HG02623 (cell line): Measurements from ENCODE around the gene CYB5B.

Source experiments
- ATAC-seq: cut with Tn5 transposase; IDR thresholded peaks from one replicate; pipeline ENCODE4 v1.9.1; 2021; ENCODE audit warnings: moderate library complexity; ENCODE audit not compliant: unreplicated experiment

The CYB5B gene

DNA sequence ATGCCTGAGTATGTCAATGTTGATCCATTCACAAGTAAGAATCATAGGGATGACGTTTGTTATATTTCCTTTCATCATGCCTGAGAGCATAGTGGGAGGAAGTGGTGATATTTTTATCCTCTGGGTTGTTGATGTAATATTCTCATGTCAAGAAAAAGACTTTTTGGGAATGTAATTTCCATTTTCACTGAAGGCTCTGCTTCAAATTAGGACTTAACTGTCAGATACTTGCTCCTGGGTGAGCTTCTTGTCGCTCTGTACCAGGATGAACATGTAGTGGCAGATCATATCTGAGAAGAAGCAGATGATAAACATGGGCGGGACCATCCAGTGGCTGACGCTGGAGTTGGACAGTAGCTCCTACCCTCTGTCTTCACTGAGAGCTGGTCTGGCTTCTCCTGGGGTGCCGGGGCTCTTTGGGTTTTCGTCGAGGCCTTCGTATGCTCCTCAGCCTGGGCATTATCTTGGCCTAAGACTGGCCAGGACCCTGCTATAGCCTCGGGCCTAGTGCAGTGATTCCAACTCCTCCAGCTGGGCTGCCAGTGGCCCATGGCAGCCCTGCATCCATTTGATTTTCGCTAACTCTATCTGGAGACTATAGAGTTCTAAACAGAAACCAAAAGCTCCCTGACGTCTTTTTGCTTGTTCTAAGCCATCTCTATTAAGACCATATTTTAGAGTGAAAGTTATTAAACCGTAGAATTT lies 19.7 kb downstream of the CYB5B start:
- ATAC-seq, result no peak

DNA sequence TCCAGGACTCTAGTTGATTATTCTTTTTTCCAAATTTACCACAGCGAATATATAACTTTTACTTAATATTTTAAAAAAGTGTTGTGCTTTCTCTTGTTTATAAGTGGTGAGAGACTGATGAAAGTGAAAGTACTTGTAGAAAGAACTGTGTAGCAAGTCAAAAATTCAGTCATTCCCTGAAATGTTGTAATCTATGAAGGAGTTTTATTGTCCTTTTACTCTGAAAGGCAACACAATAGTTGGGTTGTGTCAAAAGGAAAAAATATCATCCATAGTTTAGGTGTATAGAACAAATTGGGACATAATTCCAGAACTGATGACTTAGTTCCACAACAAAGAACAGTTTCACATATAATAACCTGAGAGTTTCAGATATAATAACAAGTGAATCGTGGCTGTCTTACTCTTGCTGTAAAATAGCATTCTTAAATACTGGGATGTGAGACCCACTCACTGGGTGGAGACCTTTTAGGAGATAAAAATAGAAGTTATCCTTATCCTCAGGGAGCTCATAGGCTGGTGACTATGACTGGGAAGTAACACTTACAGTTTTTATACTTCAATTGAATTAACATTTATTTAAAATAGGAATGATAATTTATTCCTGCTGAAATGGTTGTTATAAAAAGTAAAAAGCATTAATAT lies 20.6 kb downstream of the CYB5B start:
- no peak for ATAC-seq

DNA sequence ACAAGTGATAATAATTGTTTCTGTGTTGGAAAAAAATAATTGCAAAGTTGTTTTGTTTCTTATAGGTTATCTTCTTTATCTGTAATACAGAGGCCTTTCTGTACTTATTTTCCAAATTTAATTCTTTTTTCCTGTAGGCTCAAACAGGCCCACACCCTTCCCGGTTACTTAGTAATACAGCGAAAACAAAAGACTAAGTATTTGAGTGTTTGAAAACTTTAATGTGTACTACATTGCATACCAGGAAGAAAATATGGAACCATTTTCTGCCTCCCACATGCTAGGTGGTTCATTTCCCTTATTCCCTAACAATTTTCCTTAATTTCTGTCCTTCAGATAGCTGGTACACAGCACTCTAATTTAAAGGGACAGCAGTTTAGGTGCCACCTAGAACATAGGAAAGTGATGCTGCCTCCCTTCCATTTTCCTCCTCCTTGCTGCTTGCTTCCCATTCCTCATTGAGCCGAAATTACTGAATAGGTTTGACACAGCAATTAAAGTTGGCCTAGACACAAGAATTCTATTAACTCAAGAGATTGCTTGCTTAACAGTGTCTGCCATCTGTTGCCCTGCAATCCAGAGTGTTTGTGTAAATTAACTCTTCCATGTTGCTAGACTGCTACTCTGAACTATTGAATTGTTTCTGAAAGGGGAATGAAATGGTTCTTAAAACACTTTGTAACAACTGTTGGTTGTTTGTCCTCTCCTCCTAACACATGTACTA lies 24.2 kb downstream of the CYB5B start:
- no peak for ATAC-seq

DNA sequence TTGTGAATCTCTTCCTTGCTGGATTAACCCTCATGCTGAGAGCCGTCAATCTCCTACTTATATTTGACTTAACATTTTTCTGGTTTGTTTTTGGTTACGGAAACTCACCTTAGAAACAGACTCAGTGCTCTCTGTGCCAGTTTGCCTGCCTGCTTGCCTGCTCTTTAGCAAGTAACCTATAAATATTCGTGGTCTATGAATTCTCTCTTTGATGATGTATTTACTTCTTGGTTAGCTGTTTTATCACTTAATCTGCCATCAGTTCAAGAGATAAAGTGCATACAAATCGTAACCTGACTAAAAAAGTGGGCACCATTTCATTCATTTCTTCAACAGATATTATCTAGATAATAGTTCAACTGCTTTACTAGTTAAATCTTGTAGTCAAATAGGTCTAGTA lies 26.7 kb downstream of the CYB5B start:
- ATAC-seq, result no peak

DNA sequence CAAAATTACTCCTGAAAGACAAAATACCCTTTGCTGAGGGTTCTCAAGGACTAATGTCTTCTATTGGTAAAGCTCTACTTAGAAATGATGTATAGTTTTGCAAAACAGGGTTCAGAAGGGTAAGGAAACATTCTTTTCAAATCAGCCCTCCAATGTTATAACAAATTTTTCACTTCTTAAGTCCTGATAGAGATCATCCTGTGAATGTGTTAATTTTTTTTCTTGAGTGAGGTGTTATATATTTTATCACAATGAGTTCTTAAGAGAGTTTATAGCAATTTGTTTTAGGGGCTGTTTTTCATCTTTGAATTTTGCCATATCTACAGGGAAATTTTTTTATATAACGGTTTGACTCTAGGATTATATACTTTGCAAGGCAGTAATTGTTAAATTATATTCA lies 29.5 kb downstream of the CYB5B start:
- no peak for ATAC-seq

DNA sequence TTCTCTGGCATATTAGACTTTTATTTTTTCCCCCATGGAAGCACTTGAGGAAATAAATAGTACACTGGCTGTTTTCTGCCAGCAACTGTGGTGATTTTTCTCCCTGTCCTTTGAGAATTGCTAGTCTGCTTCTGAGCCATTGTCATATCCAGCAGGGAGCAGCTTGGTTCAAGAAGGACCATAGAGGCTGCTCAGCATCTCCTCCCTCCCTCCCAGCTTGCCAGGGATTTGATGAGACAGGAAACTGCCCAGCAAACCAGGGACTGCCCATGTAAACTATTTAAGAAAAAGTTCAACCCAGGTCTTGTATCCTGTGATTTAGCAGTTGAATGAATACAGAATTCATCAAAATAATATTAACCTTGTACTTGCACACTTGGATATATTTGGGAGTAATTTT lies 39.5 kb downstream of the CYB5B start:
- ATAC-seq, result no peak

DNA sequence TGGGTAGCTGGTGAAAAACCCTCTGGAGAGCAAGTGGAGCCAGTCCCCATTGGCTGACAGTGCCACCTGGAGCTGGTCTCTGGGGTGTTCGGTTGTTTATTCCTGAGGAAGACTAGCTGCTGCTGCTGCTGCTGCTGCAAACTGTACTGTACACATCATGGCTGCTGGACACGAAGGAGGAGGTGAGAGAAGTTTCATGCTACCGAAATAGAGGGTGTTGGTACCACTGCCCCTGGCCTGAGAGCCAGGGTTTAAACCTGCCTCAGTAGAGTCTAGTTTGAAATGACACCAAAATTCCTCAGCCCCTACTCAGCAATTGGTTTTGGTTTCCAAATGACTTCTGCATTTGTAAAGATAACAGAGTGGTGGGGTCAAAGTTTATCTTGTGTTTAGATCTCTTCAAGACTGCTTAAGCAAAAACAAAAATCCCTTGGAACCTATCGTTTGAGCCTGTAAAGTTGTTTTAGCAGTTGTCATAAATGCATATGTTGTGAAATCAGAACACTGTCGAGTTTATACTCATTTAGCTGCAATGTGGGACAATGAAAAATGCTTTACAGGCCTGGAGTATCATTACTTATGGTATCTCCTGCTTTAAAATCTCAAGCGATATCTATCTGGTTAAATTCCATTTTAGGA lies 40.8 kb downstream of the CYB5B start:
- no peak for ATAC-seq

DNA sequence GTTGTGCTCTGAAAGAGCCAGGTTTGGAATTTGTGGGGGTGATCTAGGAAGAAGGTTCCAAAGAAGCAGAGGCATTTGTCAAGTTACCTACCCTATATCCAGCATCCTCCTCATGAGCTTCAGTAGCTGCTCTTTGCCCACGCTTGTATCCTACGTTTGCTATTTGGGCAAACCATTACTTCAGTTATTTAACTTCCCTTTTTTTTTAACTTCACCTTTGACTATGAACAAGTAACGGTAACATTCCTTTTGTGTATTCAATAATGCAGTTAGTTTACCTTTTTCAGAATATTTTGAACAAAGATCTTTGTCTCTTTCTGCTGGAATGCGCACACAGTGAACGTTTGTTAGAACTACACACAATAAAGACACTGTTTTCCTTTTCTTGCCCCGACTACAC lies 41.5 kb downstream of the CYB5B start:
- ATAC-seq, result no peak

DNA sequence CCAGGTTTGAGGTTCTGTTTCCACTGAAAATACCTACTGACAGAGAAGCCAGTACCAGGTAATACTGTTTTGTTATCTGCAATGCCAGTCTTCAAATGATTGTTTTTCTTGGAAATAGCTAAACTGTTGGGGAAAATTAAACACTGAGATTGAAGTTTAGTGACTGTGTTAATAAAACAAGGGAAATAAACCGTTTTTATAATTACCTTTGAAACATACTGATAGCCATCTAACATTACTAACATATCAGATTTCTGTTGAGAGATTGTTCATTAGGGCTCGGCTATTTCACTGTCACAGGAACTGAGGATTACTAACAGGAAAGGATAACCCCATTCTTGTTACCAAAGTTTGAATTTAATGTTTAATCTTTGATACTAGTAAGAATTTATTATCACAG lies 42.1 kb downstream of the CYB5B start:
- ATAC-seq, result no peak

DNA sequence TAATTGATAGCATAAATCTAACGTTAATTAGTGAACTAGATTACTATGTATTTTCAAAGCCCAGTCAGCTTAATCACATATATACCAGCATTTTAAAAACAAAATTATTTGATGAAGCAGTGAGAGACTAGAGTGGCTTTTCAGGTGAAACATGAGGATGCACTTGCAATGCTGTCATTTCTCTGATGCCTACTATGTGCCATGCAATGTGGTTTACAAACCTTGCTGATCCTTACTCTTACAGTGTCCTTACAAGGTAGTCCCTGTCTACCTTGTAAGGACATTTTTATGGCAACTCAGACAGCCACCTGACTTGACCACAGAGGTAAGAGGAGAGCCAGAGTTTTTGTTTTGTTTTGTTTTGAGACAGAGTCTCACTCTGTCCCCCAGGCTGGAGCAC lies 42.7 kb downstream of the CYB5B start:
- no peak for ATAC-seq

DNA sequence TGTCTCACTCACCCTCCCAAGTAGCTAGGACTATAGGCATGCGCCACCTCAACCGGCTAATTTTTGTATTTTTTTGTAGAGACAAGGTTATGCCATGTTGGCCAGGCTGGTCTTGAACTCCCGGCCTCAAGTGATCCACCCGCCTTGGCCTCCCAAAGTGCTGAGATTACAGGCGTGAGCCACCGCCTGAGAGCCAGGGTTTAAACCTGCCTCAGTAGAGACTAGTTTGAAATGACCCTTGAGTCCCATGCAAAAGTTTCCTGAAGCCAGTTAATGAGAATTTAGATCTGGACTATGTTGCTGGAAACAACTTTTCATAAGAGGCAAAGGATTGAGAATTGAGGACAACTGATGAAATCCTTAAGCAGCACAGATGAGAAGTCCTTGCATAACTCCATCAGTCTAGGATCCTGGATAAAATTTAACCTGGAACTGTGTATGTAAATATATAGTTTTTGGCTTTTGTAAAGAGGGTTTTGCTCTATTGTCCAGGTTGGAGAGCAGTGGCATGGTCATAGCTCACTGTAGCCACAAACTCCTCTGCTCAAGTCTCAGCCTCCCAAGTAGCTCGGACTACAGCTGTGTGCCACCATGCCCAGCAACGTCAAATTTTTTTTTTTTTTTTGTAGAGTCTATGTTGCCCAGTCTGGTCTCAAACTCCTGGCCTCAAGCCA lies 43.2 kb downstream of the CYB5B start:
- ATAC-seq, result no peak

DNA sequence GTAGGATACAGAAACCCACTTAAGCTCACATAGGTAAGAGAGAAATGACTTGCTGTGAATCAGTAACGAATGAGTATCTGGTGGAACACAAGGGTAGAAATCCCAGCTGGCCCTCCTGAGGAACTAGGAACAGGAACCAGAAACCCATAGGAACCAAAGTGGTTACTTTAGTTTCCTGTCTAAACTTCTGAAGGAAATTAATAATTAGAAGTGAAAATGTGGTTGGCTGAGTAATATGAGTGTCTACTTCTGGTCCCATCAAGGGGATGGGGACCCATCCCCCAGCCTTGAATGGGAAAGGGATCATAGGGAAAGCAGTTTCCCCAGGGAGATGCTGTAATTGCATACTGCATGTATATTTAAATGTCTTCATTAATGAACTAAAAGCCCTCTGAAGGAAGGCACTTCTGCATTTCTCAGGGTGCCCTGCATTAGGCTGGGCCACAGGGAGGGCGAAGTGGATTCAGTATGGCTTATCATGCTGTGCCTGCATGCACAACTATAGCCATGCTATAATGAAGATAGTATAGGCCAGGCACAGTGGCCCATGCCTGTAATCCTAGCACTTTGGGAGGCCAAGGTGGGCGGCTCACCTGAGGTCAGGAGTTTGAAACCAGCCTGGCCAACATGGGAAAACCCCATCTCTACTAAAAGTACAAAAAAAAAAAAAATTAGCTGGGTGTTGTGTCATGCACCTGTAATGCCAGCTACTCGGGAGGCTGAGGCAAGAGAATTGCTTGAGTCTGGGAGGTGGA lies 45.6 kb downstream of the CYB5B start:
- ATAC-seq, result peak; percentile 51

DNA sequence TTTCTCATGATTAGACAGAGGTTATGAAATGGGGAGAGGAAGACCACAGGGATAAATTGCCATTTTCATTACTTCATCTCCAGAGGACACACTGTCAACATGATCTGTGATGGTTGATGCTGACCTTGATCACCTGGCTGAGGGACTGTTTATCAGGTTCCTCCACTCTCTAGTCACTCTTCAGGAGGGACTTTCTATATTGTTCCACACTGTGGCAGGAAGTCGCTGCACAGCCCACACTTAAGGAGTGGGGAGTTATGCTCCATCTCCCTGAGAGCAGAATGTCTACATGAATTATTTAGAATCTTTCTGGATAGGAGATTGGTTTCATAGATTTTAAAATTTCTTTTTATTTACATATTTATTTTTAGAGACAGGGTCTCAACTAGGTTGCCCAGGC lies 46.7 kb downstream of the CYB5B start:
- no peak for ATAC-seq

DNA sequence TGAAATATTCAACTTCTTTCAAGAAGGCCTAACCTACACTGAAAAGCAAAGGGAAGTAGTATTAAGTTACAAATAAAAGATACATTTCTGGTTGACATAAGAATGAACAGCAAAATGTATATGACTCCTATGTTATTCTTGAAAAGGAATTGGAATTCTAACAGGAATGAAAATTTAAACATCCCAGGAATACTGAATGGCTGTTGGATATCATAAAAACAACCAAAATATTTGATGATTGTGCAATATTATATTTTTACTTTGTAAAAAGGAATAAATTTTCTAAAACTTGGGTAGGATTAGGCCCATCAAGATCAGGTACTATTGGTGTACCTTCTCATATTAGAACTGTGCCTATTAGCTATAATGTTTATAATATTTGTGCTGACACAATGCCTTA lies 50.0 kb downstream of the CYB5B start:
- ATAC-seq, result no peak

DNA sequence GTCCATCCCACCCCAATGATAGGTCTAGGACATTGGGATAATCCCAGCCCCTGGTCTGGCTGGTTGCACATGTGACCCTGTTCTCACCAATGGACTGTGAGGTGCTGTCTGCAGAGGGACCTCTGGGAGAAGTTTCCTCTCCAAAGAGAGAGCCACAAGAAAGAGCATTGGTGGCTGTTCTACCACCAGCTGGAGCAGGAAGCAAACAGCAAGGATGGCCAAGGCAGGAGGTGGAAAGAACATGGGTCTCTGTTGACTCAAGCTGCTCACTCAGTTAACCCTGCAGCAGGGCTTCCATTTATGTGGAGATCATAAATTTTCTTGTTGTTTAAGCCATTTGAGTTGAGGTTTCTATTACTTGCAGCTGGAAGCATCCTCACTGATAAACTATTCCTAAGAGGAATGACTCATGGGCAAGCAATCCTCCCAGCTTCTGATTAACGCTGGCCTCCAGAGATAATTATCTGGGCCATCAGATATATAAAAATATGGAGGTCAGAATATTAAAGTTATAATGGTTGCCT lies 52.6 kb downstream of the CYB5B start:
- no peak for ATAC-seq

DNA sequence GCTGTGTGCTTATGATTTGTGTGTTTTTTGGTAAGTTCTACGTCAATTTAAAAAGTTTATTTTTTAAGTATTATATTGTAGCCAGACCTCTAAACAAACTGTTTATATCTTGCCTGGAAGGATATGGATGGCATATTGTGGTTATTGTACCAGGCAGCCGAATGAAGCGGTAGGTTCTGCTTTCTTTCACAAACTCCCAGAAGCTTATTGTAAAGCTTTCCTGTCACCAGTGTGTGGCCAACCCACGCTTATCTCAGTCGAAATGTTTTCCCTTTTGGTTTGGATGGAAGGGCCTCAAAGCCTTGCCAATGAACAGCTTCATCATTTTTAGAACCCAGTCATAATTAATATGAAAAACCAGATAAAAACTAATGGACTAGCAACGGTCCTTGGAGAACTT lies 53.1 kb downstream of the CYB5B start:
- ATAC-seq, result no peak

DNA sequence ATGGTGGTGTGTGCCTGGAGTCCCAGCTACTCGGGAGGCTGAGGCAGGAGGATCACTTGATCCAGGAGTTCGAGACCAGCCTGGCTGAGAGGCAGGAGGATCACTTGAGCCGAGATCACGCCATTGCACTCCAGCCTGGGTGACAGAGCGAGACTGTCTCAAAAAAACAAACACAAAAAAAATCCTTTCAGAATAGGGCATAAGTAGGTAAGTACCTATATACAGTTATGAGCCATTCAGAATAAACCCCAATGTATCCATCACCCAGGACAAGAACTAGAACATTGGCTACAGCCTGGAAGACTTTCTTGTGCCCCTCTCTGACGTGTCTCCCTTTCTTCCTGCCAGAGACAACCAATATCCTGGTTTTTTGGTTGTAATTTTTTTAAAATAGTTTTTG lies 54.3 kb downstream of the CYB5B start:
- no peak for ATAC-seq

DNA sequence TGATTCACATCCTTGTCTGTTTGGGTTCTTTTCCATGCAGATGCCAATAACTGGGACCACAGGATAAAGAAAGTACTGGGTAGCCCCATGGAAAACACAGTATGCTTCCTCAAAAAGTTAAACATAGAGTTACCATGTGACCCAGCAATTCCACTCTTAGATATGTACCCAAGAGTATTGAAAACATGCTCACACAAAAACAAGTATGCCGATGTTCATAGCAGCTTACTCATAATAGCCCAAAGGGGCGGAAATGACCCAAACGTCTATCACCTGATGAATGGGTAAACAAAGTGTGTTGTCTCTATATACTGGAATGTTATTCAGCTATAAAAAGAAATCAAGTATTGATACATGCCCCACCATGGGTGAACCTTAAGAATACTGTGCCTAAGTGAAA lies 55.4 kb downstream of the CYB5B start:
- no peak for ATAC-seq

DNA sequence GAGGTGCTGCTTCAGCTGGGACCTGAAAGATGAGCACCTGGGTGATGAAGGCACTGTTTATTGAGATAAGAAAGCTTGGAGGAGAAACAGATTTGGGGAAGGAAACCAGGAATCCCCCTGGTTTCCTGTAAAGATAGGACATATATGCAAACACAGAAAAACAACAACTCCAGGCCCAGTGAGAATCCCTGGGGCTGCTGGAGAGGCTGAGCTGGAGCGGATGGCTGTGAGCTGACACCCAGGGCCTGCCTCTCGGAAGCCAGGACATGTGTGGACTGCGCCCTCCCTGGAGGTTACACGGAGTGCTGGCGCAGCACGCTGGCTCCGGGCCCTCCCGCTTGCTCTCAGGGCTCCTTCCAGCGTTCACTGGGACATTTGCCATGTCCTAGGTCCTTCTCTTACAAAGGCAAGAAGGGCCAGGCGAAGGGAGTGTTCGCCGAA lies 57.5 kb downstream of the CYB5B start:
- no peak for ATAC-seq

DNA sequence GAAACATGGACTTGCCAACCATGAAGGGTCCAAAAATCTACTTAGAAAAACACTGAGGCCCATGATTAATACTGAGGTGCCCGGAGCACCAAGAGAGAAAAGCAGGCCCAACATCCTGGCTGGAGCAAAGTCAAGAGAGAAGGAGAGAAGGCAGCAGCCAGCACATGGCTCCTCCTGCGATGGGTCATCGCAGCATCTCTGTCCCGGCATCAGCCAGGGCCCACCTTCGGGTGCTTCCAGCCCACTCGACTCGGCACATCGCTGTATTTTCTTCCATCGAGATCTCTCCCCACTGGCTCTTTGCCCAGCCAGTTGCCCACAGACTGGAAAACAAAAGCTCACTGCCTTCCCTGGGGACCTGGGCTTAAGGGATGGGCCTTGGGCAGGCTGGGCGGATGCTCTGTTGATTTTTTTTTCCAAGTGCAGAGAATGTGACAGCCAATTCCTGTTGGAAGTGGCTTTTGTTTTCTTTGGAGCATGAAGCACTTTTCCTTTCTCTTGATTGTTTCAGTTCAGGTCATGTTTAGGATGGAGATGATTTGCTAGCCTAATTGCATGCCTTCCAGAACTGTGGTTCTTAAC lies 58.1 kb downstream of the CYB5B start:
- ATAC-seq, result no peak
